ENCODE data around the gene RUNDC3A.

RUNDC3A gene

GRCh38 chr17:44350733-44351226, 42.4 kb downstream of the RUNDC3A start:
- Histone ChIP-seq H3K27me3 (peaks cover 29 to 41% (median 33%) of the 10 kb centered on the region in 11 experiments), H3K4me1 (peaks cover 58 to 73% (median 65%) of the 10 kb centered on the region in 10 experiments), H3K36me3 (peaks cover 24 to 51% (median 43%) of the 10 kb centered on the region in 11 experiments), H4K20me1 (peaks cover 30 to 94% (median 52%) of the 10 kb centered on the region in 11 experiments; a peak in 20 of 22 replicates), H3K27ac (no peak overlapping the region), H3K9me3 (replicated peaks in 1 of 11) (no peaks in the 10 kb centered on the region), H3K9ac (0 out of 22 replicates have a peak overlapping the region, but pooled peaks of 1 of the 11 experiments have one; percentile 62), H3K4me3 (no peak overlapping the region), H3K4me2 (peak overlapping the region in 1 of 11 experiments; percentile 93; a peak in 1 of 22 replicates)
- TF ChIP-seq Cebpa-rat (IDR thresholded peaks at IDR 0.05) = no peak

- Histone ChIP-seq H3K27ac (no peak overlapping the region), H3K4me1 (peaks cover 51 to 67% (median 58%) of the 10 kb centered on the region in 10 experiments), H3K9me3 (replicated peaks in 1 of 11) (no peaks in the 10 kb centered on the region), H3K4me2 (no peak overlapping the region; a peak in 1 of 22 replicates), H3K9ac (no peak overlapping the region), H3K27me3 (peaks cover 29 to 41% (median 33%) of the 10 kb centered on the region in 11 experiments), H3K4me3 (no peak overlapping the region), H3K36me3 (peaks cover 24 to 51% (median 43%) of the 10 kb centered on the region in 11 experiments), H4K20me1 (peaks cover 25 to 94% (median 46%) of the 10 kb centered on the region in 11 experiments; a peak in 20 of 22 replicates)
- TF ChIP-seq Cebpa-rat (IDR thresholded peaks at IDR 0.05) = no peak
These were observed 43.1 kb downstream of the RUNDC3A start for GRCh38 chr17:44351464-44351863.

- Histone ChIP-seq H3K27me3 (peaks cover 29 to 41% (median 33%) of the 10 kb centered on the region in 11 experiments), H3K27ac (no peak overlapping the region), H3K4me2 (peak overlapping the region in 2 of 11 experiments; percentile 90 to 97; a peak in 2 of 22 replicates), H3K4me1 (peaks cover 44 to 60% (median 51%) of the 10 kb centered on the region in 10 experiments), H3K4me3 (no peak overlapping the region), H3K9ac (no peak overlapping the region), H3K9me3 (replicated peaks in 1 of 11) (no peaks in the 10 kb centered on the region), H3K36me3 (peaks cover 24 to 51% (median 43%) of the 10 kb centered on the region in 11 experiments), H4K20me1 (peaks cover 25 to 87% (median 46%) of the 10 kb centered on the region in 11 experiments; a peak in 20 of 22 replicates)
- TF ChIP-seq Cebpa-rat (IDR thresholded peaks at IDR 0.05) = no peak
These were observed 43.8 kb downstream of the RUNDC3A start for GRCh38 chr17:44351961-44352827.

GRCh38 chr17:44352828-44353671, 44.6 kb downstream of the RUNDC3A start:
- H3K4me2 ChIP-seq = peak overlapping the region; percentile 85 to 97 (median 93)
- H3K9me3 ChIP-seq (replicated peaks in 1 of 11) = no peaks in the 10 kb centered on the region
- H4K20me1 ChIP-seq = peaks cover 26 to 79% (median 46%) of the 10 kb centered on the region in 11 experiments; a peak in 20 of 22 replicates
- no peak for TF ChIP-seq Cebpa-rat (IDR thresholded peaks at IDR 0.05)
- H3K4me3 ChIP-seq = peak overlapping the region; percentile 43 to 69 (median 58)
- H3K27me3 ChIP-seq = peaks cover 29 to 41% (median 33%) of the 10 kb centered on the region in 11 experiments
- peaks cover 35 to 51% (median 42%) of the 10 kb centered on the region in 10 experiments for H3K4me1 ChIP-seq
- peak overlapping the region; percentile 33 to 73 (median 59); a peak in 15 of 22 replicates for H3K9ac ChIP-seq
- no peak overlapping the region for H3K27ac ChIP-seq
- peaks cover 24 to 51% (median 43%) of the 10 kb centered on the region in 11 experiments for H3K36me3 ChIP-seq

- peaks cover 24 to 48% (median 43%) of the 10 kb centered on the region in 11 experiments for H3K36me3 ChIP-seq
- no peak overlapping the region for H3K27ac ChIP-seq
- H4K20me1 ChIP-seq = peaks cover 26 to 73% (median 50%) of the 10 kb centered on the region in 11 experiments; a peak in 20 of 22 replicates
- peak overlapping the region; percentile 43 to 69 (median 58) for H3K4me3 ChIP-seq
- peaks cover 30 to 44% (median 38%) of the 10 kb centered on the region in 10 experiments for H3K4me1 ChIP-seq
- H3K27me3 ChIP-seq = peaks cover 29 to 41% (median 33%) of the 10 kb centered on the region in 11 experiments
- peak overlapping the region; percentile 85 to 97 (median 93) for H3K4me2 ChIP-seq
- H3K9me3 ChIP-seq (replicated peaks in 1 of 11) = no peaks in the 10 kb centered on the region
- peak overlapping the region; percentile 33 to 73 (median 59); a peak in 20 of 22 replicates for H3K9ac ChIP-seq
- no peak for TF ChIP-seq Cebpa-rat (IDR thresholded peaks at IDR 0.05)
These were observed 45.4 kb downstream of the RUNDC3A start for GRCh38 chr17:44353672-44354331.

GRCh38 chr17:44354582-44355561, 46.5 kb downstream of the RUNDC3A start:
- Histone ChIP-seq H3K27me3 (peaks cover 29 to 41% (median 33%) of the 10 kb centered on the region in 11 experiments), H3K4me2 (peak overlapping the region; percentile 85 to 97 (median 93)), H3K4me3 (peak overlapping the region; percentile 43 to 69 (median 56); a peak in 16 of 20 replicates), H3K4me1 (peaks cover 19 to 41% (median 34%) of the 10 kb centered on the region in 10 experiments), H4K20me1 (peaks cover 27 to 66% (median 40%) of the 10 kb centered on the region in 11 experiments; a peak in 20 of 22 replicates), H3K27ac (no peak overlapping the region), H3K9ac (peak overlapping the region in 6 of 11 experiments; percentile 23 to 44 (median 38); a peak in 7 of 22 replicates), H3K36me3 (peaks cover 24 to 37% (median 34%) of the 10 kb centered on the region in 11 experiments), H3K9me3 (replicated peaks in 1 of 11) (no peaks in the 10 kb centered on the region)
- TF ChIP-seq Cebpa-rat (IDR thresholded peaks at IDR 0.05) = no peak

- Histone ChIP-seq H3K4me3 (no peak overlapping the region), H3K4me1 (peaks cover 14 to 45% (median 35%) of the 10 kb centered on the region in 10 experiments; a peak in 19 of 20 replicates), H3K9ac (peak overlapping the region in 1 of 11 experiments; percentile 37; a peak in 1 of 22 replicates), H3K36me3 (peaks cover 22 to 30% (median 26%) of the 10 kb centered on the region in 11 experiments), H4K20me1 (peaks cover 30 to 68% (median 42%) of the 10 kb centered on the region in 11 experiments; a peak in 20 of 22 replicates), H3K9me3 (replicated peaks in 1 of 11) (no peaks in the 10 kb centered on the region), H3K4me2 (peak overlapping the region in 5 of 11 experiments; percentile 17 to 94 (median 91); a peak in 6 of 22 replicates), H3K27me3 (peaks cover 29 to 41% (median 33%) of the 10 kb centered on the region in 11 experiments), H3K27ac (no peak overlapping the region)
- no peak for TF ChIP-seq Cebpa-rat (IDR thresholded peaks at IDR 0.05)
These were observed 47.3 kb downstream of the RUNDC3A start for GRCh38 chr17:44355642-44356099.

Data from BLaER1 treated with 17β-estradiol and CSF1 and Interleukin-3, amounts not matched to agents 10 nM and 100 nM (cell line).